ENCODE data around the gene TNRC6A.

The TNRC6A gene

DNA sequence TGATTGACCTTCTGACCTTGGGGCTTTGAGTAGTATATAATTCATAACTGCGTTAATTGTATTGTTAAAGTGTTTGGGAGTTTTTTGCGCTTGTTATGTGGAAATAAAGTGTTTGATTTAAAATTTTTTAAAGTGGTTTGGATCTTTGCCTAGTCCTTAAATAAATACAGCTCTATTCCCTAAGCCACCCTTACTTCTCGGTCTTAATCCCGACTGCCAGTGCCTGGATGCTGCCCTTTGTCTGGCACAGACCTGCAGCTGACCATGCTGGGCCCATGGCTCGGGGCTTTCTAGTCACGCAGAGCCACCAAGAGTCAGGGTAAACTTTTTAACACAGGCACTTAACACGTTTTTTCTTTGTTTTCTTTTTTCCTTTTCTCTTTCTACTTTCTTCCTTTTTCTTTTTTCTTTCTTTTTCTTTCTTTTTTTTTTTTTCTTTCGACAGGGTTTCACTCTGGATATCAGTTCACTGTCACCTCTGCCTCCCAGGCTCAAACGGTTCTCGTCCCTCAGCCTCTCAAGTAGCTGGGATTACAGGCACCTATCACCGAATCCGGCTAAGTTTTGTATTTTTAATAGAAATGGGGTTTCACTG is 96.7 kb downstream of the TNRC6A start:
- Histone ChIP-seq H4K12ac (ENCODE audit: low read depth, low read length) (no peak overlapping the region), H2BK12ac (ENCODE audit: low read length) (no peak overlapping the region), H2AK5ac (ENCODE audit: low read length) (no peak overlapping the region), H3K4me2 (ENCODE audit: low read length) (no peak overlapping the region), H3K79me1 (ENCODE audit: low read length) (no peaks in the 10 kb centered on the region), H3K4ac (ENCODE audit: low read depth, low read length) (no peak overlapping the region), H3K23ac (ENCODE audit: low read length) (no peak overlapping the region), H3K9ac (ENCODE audit: low read length) (no peak overlapping the region), H4K8ac (ENCODE audit: low read depth, low read length) (no peak overlapping the region), H2AFZ (ENCODE audit: insufficient read depth, low read length, poor library complexity) (no peak overlapping the region), H3K36me3 (ENCODE audit: control insufficient read depth in 1 of 2, insufficient read depth in 2 of 2, low read length in 2 of 2) (peaks cover 44% of the 10 kb centered on the region in 2 experiments), H2BK120ac (ENCODE audit: insufficient read depth, low read length, poor library complexity) (no peak overlapping the region), H3K4me3 (ENCODE audit: low read depth, low read length) (no peak overlapping the region), H2BK5ac (ENCODE audit: low read depth, low read length, poor library complexity) (no peak overlapping the region), H3K4me1 (ENCODE audit: control insufficient read depth in 1 of 2, insufficient read depth in 2 of 2, low read length in 2 of 2) (peaks cover 0 to 10% of the 10 kb centered on the region in 2 experiments), H3K14ac (ENCODE audit: low read length) (no peak overlapping the region), H3K27me3 (ENCODE audit: insufficient read depth, low read length) (no peaks in the 10 kb centered on the region), H3K27ac (ENCODE audit: low read depth, low read length) (no peak overlapping the region), H3K9me3 (ENCODE audit: insufficient read depth, low read depth, low read length) (no peaks in the 10 kb centered on the region), H4K91ac (ENCODE audit: low read depth, low read length) (no peak overlapping the region), H3K18ac (ENCODE audit: low read length) (no peak overlapping the region), H3K79me2 (ENCODE audit: control insufficient read depth, insufficient read depth, low read length, poor library complexity) (no peaks in the 10 kb centered on the region)
- WGBS (ENCODE audit: extremely low coverage, insufficient coverage, insufficient read length) = 100% methylated on average over 2 of the region's 12 CpGs
- no peak for DNase-seq

- Histone ChIP-seq H3K23ac (ENCODE audit: low read length) (no peak overlapping the region), H2BK12ac (ENCODE audit: low read length) (no peak overlapping the region), H2BK5ac (ENCODE audit: low read depth, low read length, poor library complexity) (no peak overlapping the region), H3K9me3 (ENCODE audit: insufficient read depth, low read depth, low read length) (no peaks in the 10 kb centered on the region), H3K27me3 (ENCODE audit: insufficient read depth, low read length) (no peaks in the 10 kb centered on the region), H4K8ac (ENCODE audit: low read depth, low read length) (no peak overlapping the region), H3K79me1 (ENCODE audit: low read length) (no peaks in the 10 kb centered on the region), H2AK5ac (ENCODE audit: low read length) (no peak overlapping the region), H4K91ac (ENCODE audit: low read depth, low read length) (no peak overlapping the region), H3K14ac (ENCODE audit: low read length) (no peak overlapping the region), H3K27ac (ENCODE audit: low read depth, low read length) (no peak overlapping the region), H2AFZ (ENCODE audit: insufficient read depth, low read length, poor library complexity) (no peak overlapping the region), H3K4me2 (ENCODE audit: low read length) (no peak overlapping the region), H3K36me3 (ENCODE audit: control insufficient read depth in 1 of 2, insufficient read depth in 2 of 2, low read length in 2 of 2) (peaks cover 36 to 37% of the 10 kb centered on the region in 2 experiments), H3K79me2 (ENCODE audit: control insufficient read depth, insufficient read depth, low read length, poor library complexity) (no peaks in the 10 kb centered on the region), H2BK120ac (ENCODE audit: insufficient read depth, low read length, poor library complexity) (no peak overlapping the region), H3K9ac (ENCODE audit: low read length) (no peak overlapping the region), H3K4ac (ENCODE audit: low read depth, low read length) (no peak overlapping the region), H3K18ac (ENCODE audit: low read length) (no peak overlapping the region), H3K4me3 (ENCODE audit: low read depth, low read length) (no peak overlapping the region), H4K12ac (ENCODE audit: low read depth, low read length) (no peak overlapping the region), H3K4me1 (ENCODE audit: control insufficient read depth in 1 of 2, insufficient read depth in 2 of 2, low read length in 2 of 2) (peaks cover 0 to 5% of the 10 kb centered on the region in 2 experiments)
- WGBS (ENCODE audit: extremely low coverage, insufficient coverage, insufficient read length) = no CpG with 5 or more reads among the region's 9 CpGs
- no peak for DNase-seq
These were observed 97.5 kb downstream of the TNRC6A start for GRCh38 chr16:24826817-24827566.

GRCh38 chr16:24829153-24829552 is 99.7 kb downstream of the TNRC6A start:
- H3K9me3 ChIP-seq (ENCODE audit: insufficient read depth, low read depth, low read length) = peaks cover 5% of the 10 kb centered on the region
- H3K18ac ChIP-seq (ENCODE audit: low read length) = no peak overlapping the region
- no peak overlapping the region for H3K9ac ChIP-seq (ENCODE audit: low read length)
- no peaks in the 10 kb centered on the region for H3K79me1 ChIP-seq (ENCODE audit: low read length)
- no peak overlapping the region for H4K8ac ChIP-seq (ENCODE audit: low read depth, low read length)
- no peak overlapping the region for H3K14ac ChIP-seq (ENCODE audit: low read length)
- no peak overlapping the region for H4K91ac ChIP-seq (ENCODE audit: low read depth, low read length)
- no peak overlapping the region for H3K4me2 ChIP-seq (ENCODE audit: low read length)
- DNase-seq = no peak
- no peaks in the 10 kb centered on the region for H3K4me1 ChIP-seq (ENCODE audit: control insufficient read depth in 1 of 2, insufficient read depth in 2 of 2, low read length in 2 of 2)
- no peak overlapping the region for H3K4me3 ChIP-seq (ENCODE audit: low read depth, low read length)
- no peak overlapping the region for H2BK5ac ChIP-seq (ENCODE audit: low read depth, low read length, poor library complexity)
- no peak overlapping the region for H3K23ac ChIP-seq (ENCODE audit: low read length)
- no peak overlapping the region for H4K12ac ChIP-seq (ENCODE audit: low read depth, low read length)
- no peaks in the 10 kb centered on the region for H3K79me2 ChIP-seq (ENCODE audit: control insufficient read depth, insufficient read depth, low read length, poor library complexity)
- H2AK5ac ChIP-seq (ENCODE audit: low read length) = no peak overlapping the region
- H3K27ac ChIP-seq (ENCODE audit: low read depth, low read length) = no peak overlapping the region
- no peaks in the 10 kb centered on the region for H3K27me3 ChIP-seq (ENCODE audit: insufficient read depth, low read length)
- peaks cover 19 to 20% of the 10 kb centered on the region in 2 experiments for H3K36me3 ChIP-seq (ENCODE audit: control insufficient read depth in 1 of 2, insufficient read depth in 2 of 2, low read length in 2 of 2)
- no peak overlapping the region for H2BK12ac ChIP-seq (ENCODE audit: low read length)
- WGBS (ENCODE audit: extremely low coverage, insufficient coverage, insufficient read length) = no CpG with 5 or more reads among the region's 5 CpGs
- no peak overlapping the region for H3K4ac ChIP-seq (ENCODE audit: low read depth, low read length)
- H2BK120ac ChIP-seq (ENCODE audit: insufficient read depth, low read length, poor library complexity) = no peak overlapping the region
- H2AFZ ChIP-seq (ENCODE audit: insufficient read depth, low read length, poor library complexity) = no peak overlapping the region

GRCh38 chr16:24833352-24833751 is 103.9 kb downstream of the TNRC6A start:
- H3K14ac ChIP-seq (ENCODE audit: low read length) = no peak overlapping the region
- no peak overlapping the region for H3K4me2 ChIP-seq (ENCODE audit: low read length)
- H2AFZ ChIP-seq (ENCODE audit: insufficient read depth, low read length, poor library complexity) = no peak overlapping the region
- whole genome bisulfite sequencing (ENCODE audit: extremely low coverage, insufficient coverage, insufficient read length) = no CpG with 5 or more reads among the region's 6 CpGs
- peaks cover 2 to 5% of the 10 kb centered on the region in 2 experiments for H3K36me3 ChIP-seq (ENCODE audit: control insufficient read depth in 1 of 2, insufficient read depth in 2 of 2, low read length in 2 of 2)
- no peak overlapping the region for H4K12ac ChIP-seq (ENCODE audit: low read depth, low read length)
- no peaks in the 10 kb centered on the region for H3K27me3 ChIP-seq (ENCODE audit: insufficient read depth, low read length)
- no peak overlapping the region for H3K4ac ChIP-seq (ENCODE audit: low read depth, low read length)
- no peak overlapping the region for H3K9ac ChIP-seq (ENCODE audit: low read length)
- no peaks in the 10 kb centered on the region for H3K79me1 ChIP-seq (ENCODE audit: low read length)
- H3K79me2 ChIP-seq (ENCODE audit: control insufficient read depth, insufficient read depth, low read length, poor library complexity) = no peaks in the 10 kb centered on the region
- H2BK5ac ChIP-seq (ENCODE audit: low read depth, low read length, poor library complexity) = no peak overlapping the region
- no peak overlapping the region for H2BK12ac ChIP-seq (ENCODE audit: low read length)
- no peak overlapping the region for H2AK5ac ChIP-seq (ENCODE audit: low read length)
- H3K18ac ChIP-seq (ENCODE audit: low read length) = no peak overlapping the region
- H3K27ac ChIP-seq (ENCODE audit: low read depth, low read length) = no peak overlapping the region
- no peaks in the 10 kb centered on the region for H3K4me1 ChIP-seq (ENCODE audit: control insufficient read depth in 1 of 2, insufficient read depth in 2 of 2, low read length in 2 of 2)
- no peak for DNase-seq
- H3K23ac ChIP-seq (ENCODE audit: low read length) = no peak overlapping the region
- no peak overlapping the region for H3K4me3 ChIP-seq (ENCODE audit: low read depth, low read length)
- H4K8ac ChIP-seq (ENCODE audit: low read depth, low read length) = no peak overlapping the region
- no peak overlapping the region for H4K91ac ChIP-seq (ENCODE audit: low read depth, low read length)
- peaks cover 5% of the 10 kb centered on the region for H3K9me3 ChIP-seq (ENCODE audit: insufficient read depth, low read depth, low read length)
- no peak overlapping the region for H2BK120ac ChIP-seq (ENCODE audit: insufficient read depth, low read length, poor library complexity)

Measured in trophoblast cell (in vitro differentiated cells and primary cell).